ENCODE measurements around the gene RNF115.
"Not testable (repeated sequence)": the region's sequence is repeated elsewhere in the genome, so short reads cannot be mapped to it uniquely, and the experiment has no call there.

The RNF115 gene

GRCh38 chr1:145771056-145771455 is 52.8 kb downstream of the RNF115 start:
- DNase-seq = no peak

- DNase-seq = not testable (repeated sequence)
Observed at GRCh38 chr1:145768004-145768403, 55.9 kb downstream of the RNF115 start.

GRCh38 chr1:145766926-145767325 is 57.0 kb downstream of the RNF115 start:
- not testable (repeated sequence) for DNase-seq

- DNase-seq = not testable (repeated sequence)
Observed at GRCh38 chr1:145765585-145766360, 58.1 kb downstream of the RNF115 start.

GRCh38 chr1:145765127-145765526 is 58.8 kb downstream of the RNF115 start:
- not testable (repeated sequence) for DNase-seq

GRCh38 chr1:145764231-145764940 is 59.5 kb downstream of the RNF115 start:
- not testable (repeated sequence) for DNase-seq

GRCh38 chr1:145762001-145762400 is 61.9 kb downstream of the RNF115 start:
- DNase-seq = not testable (repeated sequence)

GRCh38 chr1:145761498-145761897 is 62.4 kb downstream of the RNF115 start:
- not testable (repeated sequence) for DNase-seq

GRCh38 chr1:145760395-145760949 is 63.4 kb downstream of the RNF115 start:
- not testable (repeated sequence) for DNase-seq

- no peak for DNase-seq
Observed at GRCh38 chr1:145759721-145760120, 64.2 kb downstream of the RNF115 start.

- DNase-seq = no peak
Observed at GRCh38 chr1:145758575-145758974, 65.3 kb downstream of the RNF115 start.

- DNase-seq = no peak
Observed at GRCh38 chr1:145758116-145758515, 65.8 kb downstream of the RNF115 start.

GRCh38 chr1:145757420-145757819 is 66.5 kb downstream of the RNF115 start:
- DNase-seq = no peak

GRCh38 chr1:145751491-145752037 is 72.3 kb downstream of the RNF115 start:
- DNase-seq = no peak

- no peak for DNase-seq
Observed at GRCh38 chr1:145750426-145750825, 73.5 kb downstream of the RNF115 start.

GRCh38 chr1:145747398-145748247 is 76.3 kb downstream of the RNF115 start:
- DNase-seq = no peak

- DNase-seq = no peak
Observed at GRCh38 chr1:145740269-145740668, 83.6 kb downstream of the RNF115 start.

GRCh38 chr1:145736191-145736590 is 87.7 kb downstream of the RNF115 start:
- no peak for DNase-seq

GRCh38 chr1:145730900-145731299 is 93.0 kb downstream of the RNF115 start:
- no peak for DNase-seq

- no peak for DNase-seq
Observed at GRCh38 chr1:145730467-145730866, 93.4 kb downstream of the RNF115 start.

- no peak for DNase-seq
Observed at GRCh38 chr1:145729666-145730436, 94.0 kb downstream of the RNF115 start.

- no peak for DNase-seq
Observed at GRCh38 chr1:145729196-145729595, 94.7 kb downstream of the RNF115 start.

All from cortex of kidney (tissue), 1 donor.